Left ventricle myocardium superior (tissue), 1 donor: ENCODE measurements around the gene ADGRG3. TPM values are rescaled to one million over a fixed set of nuclear protein-coding genes. Genes with fewer than 3 reads are reported as not detected.

ENCODE experiments used
- ATAC-seq: fragments of 200-7000 bp; cut with Tn5 transposase; one replicate; pipeline ENCODE4 v1.9.1; 2020; ENCODE audit warnings: mild to moderate bottlenecking, moderate library complexity
- DNase-seq: peaks from one replicate; pipeline ENCODE4 v3.0.0-alpha.2; 2020
- intact Hi-C: fragments of 100-400 bp; cut with micrococcal nuclease; formaldehyde crosslinking; loops from one replicate; pipeline ENCODE4 v1.11.0; 2022
- long read RNA-seq: library from polyadenylated mRNA; unstranded; transcript quantifications from one replicate; pipeline ENCODE4 v2.0.0, GENCODE V29; 2021
- total RNA-seq: library from RNA; stranded (reverse); fragmentation: NEBNext Ultra II Directional; extraction: Animal tissue kit (Norgen Biotek cat#: 25700); gene quantifications from one replicate; pipeline ENCODE4 v1.2.1, GENCODE V29; 2021
- donor health status: DM: no; HTN: yes; CAD: no; lungs with severe emphysema.

The ADGRG3 gene, protein sequence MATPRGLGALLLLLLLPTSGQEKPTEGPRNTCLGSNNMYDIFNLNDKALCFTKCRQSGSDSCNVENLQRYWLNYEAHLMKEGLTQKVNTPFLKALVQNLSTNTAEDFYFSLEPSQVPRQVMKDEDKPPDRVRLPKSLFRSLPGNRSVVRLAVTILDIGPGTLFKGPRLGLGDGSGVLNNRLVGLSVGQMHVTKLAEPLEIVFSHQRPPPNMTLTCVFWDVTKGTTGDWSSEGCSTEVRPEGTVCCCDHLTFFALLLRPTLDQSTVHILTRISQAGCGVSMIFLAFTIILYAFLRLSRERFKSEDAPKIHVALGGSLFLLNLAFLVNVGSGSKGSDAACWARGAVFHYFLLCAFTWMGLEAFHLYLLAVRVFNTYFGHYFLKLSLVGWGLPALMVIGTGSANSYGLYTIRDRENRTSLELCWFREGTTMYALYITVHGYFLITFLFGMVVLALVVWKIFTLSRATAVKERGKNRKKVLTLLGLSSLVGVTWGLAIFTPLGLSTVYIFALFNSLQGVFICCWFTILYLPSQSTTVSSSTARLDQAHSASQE
- 0.82 TPM for total RNA-seq
- long read RNA-seq, partial matches to known transcripts = 1 of 1 reads
- long read RNA-seq, other reads (novel, unspliced or antisense) = 0 of 1 reads

- intact Hi-C loops = no loop called here
- DNase-seq (no peak), ATAC-seq (no peak)
Observed at GRCh38 chr16:57668263-57668571, at the start of gene ADGRG3. TSS of gene ADGRG3 (plus strand) at chr16:57668306. CDS start at chr16:57668348, 42 bp downstream.

DNA sequence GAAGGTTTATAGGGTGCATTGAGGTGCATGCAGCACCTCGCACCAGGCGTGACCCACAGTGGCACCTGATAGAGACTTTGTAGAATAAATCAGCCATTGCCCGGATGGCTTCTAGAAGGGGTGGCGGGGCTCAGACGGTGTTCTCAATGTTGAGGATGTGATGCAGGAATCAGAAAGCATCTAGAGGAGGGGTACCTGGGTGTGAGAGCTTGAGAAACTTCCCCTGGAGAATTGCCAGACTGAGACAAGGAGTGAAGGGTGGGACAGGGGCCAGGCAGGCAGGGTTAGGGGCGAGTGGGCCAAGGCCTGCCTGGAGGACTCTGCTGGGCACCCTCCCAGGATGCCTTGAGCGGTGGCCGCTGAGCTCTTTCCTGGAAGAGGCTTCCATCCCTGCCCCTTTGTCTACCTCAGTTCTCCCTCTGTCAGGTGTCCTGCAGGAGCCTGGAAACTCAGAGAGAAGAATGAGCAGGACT is 48.9 kb upstream of the ADGRG3 start:
- DNase-seq (no peak), ATAC-seq (no peak)
- intact Hi-C loops = no loop called here

- intact Hi-C loops = no loop called here
- DNase-seq = no peak
- no peak for ATAC-seq
Observed at GRCh38 chr16:57619606-57620334, 48.3 kb upstream of the ADGRG3 start.

GRCh38 chr16:57620335-57621231 is 47.5 kb upstream of the ADGRG3 start:
- ATAC-seq (no peak), DNase-seq (no peak)
- intact Hi-C loops = no loop called here

GRCh38 chr16:57621521-57622271 is 46.4 kb upstream of the ADGRG3 start:
- ATAC-seq (no peak), DNase-seq (no peak)
- intact Hi-C loops = no loop called here

GRCh38 chr16:57622361-57623250 is 45.5 kb upstream of the ADGRG3 start:
- ATAC-seq (no peak), DNase-seq (no peak)
- intact Hi-C loops = no loop called here

GRCh38 chr16:57623251-57624043 is 44.7 kb upstream of the ADGRG3 start:
- ATAC-seq (no peak), DNase-seq (peak; percentile 30)
- intact Hi-C loops = no loop called here

GRCh38 chr16:57624044-57624688 is 43.9 kb upstream of the ADGRG3 start:
- no peak for ATAC-seq

GRCh38 chr16:57624806-57625500 is 43.2 kb upstream of the ADGRG3 start:
- ATAC-seq (peak; percentile 37), DNase-seq (peak; percentile 46)
- intact Hi-C loops = no loop called here

More at GRCh38 chr16:57624044-57624688, 43.9 kb upstream of the ADGRG3 start:
- intact Hi-C loops = no loop called here
- no peak for DNase-seq

- intact Hi-C loops = no loop called here
- DNase-seq = peak; percentile 11
Observed at GRCh38 chr16:57626420-57627170, 41.5 kb upstream of the ADGRG3 start.

DNA sequence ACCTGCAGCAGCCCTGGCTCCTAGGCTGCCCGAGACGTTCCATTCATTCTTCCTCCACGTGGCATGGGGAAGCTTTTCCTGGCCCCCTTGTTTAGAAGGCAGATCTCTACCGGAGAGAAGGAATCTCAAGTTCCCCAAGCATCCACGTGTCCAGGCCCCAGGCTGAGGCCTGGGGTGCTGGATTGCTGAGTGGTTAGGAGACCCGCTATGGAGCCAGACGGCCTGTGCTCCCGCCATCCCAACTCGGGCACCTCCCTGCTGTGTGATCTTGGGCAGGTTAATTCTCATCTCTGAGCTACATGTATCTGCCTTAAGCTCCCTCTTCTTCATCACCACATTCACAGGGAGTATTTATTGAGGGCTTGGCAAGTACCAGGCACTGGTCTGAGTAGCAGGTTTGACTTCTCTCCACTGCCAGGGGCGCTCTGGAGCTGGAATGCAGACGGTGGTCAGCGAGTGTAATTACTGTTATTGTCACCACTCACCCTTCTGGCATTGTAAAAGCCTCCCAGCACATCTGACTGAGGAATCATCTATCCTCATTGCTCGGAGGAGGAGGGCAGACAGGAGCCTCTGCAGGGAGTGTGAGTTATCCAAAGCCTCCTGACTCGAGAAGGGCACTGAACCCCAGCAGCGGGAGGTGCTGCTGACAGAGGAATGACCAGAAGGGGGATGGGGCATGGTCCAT is 40.8 kb upstream of the ADGRG3 start:
- intact Hi-C loops = no loop called here

More at GRCh38 chr16:57626420-57627170, 41.5 kb upstream of the ADGRG3 start:
- no peak for ATAC-seq

GRCh38 chr16:57628008-57628781 is 39.9 kb upstream of the ADGRG3 start, which contains the start of gene ADGRG1:
TSS of gene ADGRG1 (plus strand) at chr16:57628630. CDS start at chr16:57650288, 21,658 bp downstream.
- ATAC-seq = peak; percentile 75
- peak; percentile 71 for DNase-seq
- intact Hi-C loops = no loop called here

More for the DNA sequence above, 40.8 kb upstream of the ADGRG3 start:
- ATAC-seq (no peak), DNase-seq (no peak)

GRCh38 chr16:57628783-57629293 is 39.3 kb upstream of the ADGRG3 start:
- DNase-seq (no peak), ATAC-seq (no peak)
- intact Hi-C loops = no loop called here
